Suprapubic skin (tissue), 4 donors: ENCODE measurements around the gene AMER3. TPM values are rescaled to one million over a fixed set of nuclear protein-coding genes. Genes with fewer than 3 reads are reported as not detected.

Experiments used
- DNase-seq, 2 donors: peaks; one replicate each; pipeline ENCODE4 v3.0.0-alpha.2; 2019; ENCODE audit warnings: low spot score in 2 of 2
- H3K27ac ChIP-seq: fragments of 200-600 bp; sonication (generic); one replicate; pipeline ENCODE4 v1.5.1; 2019
- H3K27me3 ChIP-seq: fragments of 200-600 bp; sonication (generic); one replicate; pipeline ENCODE4 v1.5.1; 2019
- H3K36me3 ChIP-seq: fragments of 200-600 bp; sonication (generic); one replicate; pipeline ENCODE4 v1.5.1; 2019
- H3K4me1 ChIP-seq: fragments of 200-600 bp; sonication (generic); one replicate; pipeline ENCODE4 v1.5.1; 2019
- H3K4me3 ChIP-seq: fragments of 200-600 bp; sonication (generic); one replicate; pipeline ENCODE4 v1.5.1; 2019; ENCODE audit warnings: mild to moderate bottlenecking
- H3K9me3 ChIP-seq: fragments of 200-600 bp; sonication (generic); one replicate; pipeline ENCODE4 v1.5.1; 2019
- CTCF ChIP-seq, 2 donors: fragments of 200-600 bp in 1 of 2; fragments of 450-650 bp in 1 of 2; sonication (generic) in 1 of 2; IDR thresholded peaks; one replicate each; pipeline ENCODE4 v1.5.1; 2016 to 2019; ENCODE audit warnings: antibody characterized with exemption in 2 of 2, mild to moderate bottlenecking in 1 of 2, moderate library complexity in 1 of 2
- EP300 ChIP-seq: sonication (generic); formaldehyde crosslinking; IDR thresholded peaks from one replicate; pipeline ENCODE4 v1.6.1; 2017; ENCODE audit warnings: antibody characterized with exemption
- POLR2A ChIP-seq, 2 donors: fragments of 450-650 bp; IDR thresholded peaks; one replicate each; pipeline ENCODE4 v1.6.1; 2017; ENCODE audit warnings: antibody characterized with exemption in 2 of 2, mild to moderate bottlenecking in 2 of 2, moderate library complexity in 2 of 2
- POLR2AphosphoS5 ChIP-seq, 3 donors: sonication (generic); formaldehyde crosslinking; IDR thresholded peaks; one replicate each; pipeline ENCODE4 v1.6.1; 2017; ENCODE audit warnings: antibody characterized with exemption in 3 of 3
- WGBS: methylation state at CpG from one replicate; pipeline ENCODE4 v1.1.5; 2018; 5-methylcytosine and 5-hydroxymethylcytosine counted together
- total RNA-seq, 4 donors: library from RNA; depleted of rRNA; stranded (reverse); fragments of >200 nt; gene quantifications; one replicate each; pipeline ENCODE4 v1.1.0, GENCODE V29; 2016

The AMER3 gene
- total RNA-seq, 4 donors from 2014 or later = not detected

- no peak overlapping the region for H3K4me3 ChIP-seq
- WGBS = 50% methylated on average over 2 of the region's 4 CpGs
- H3K4me1 ChIP-seq = no peaks in the 10 kb centered on the region
- no peaks in the 10 kb centered on the region for H3K9me3 ChIP-seq
- DNase-seq = no peak
- TF ChIP-seq POLR2A (IDR thresholded peaks at IDR 0.05) (no peak), POLR2AphosphoS5 (IDR thresholded peaks at IDR 0.05) (no peak), EP300 (no peak), CTCF (IDR thresholded peaks at IDR 0.05) (no peak)
- no peak overlapping the region for H3K27ac ChIP-seq
- no peaks in the 10 kb centered on the region for H3K36me3 ChIP-seq
- H3K27me3 ChIP-seq = no peaks in the 10 kb centered on the region
These were observed 36.2 kb downstream of the AMER3 start for GRCh38 chr2:130791617-130791939.

- no peak overlapping the region for H3K4me3 ChIP-seq
- no peak for TF ChIP-seq POLR2AphosphoS5 (IDR thresholded peaks at IDR 0.05)
- TF ChIP-seq POLR2A (IDR thresholded peaks at IDR 0.05) = no peak
- TF ChIP-seq CTCF (IDR thresholded peaks at IDR 0.05) = no peak
- no peak for TF ChIP-seq EP300
- no peaks in the 10 kb centered on the region for H3K27me3 ChIP-seq
- no peak overlapping the region for H3K27ac ChIP-seq
- WGBS = 68% methylated on average over 2 of the region's 2 CpGs
- no peaks in the 10 kb centered on the region for H3K9me3 ChIP-seq
- peaks cover 18% of the 10 kb centered on the region for H3K4me1 ChIP-seq
- DNase-seq = no peak
- no peaks in the 10 kb centered on the region for H3K36me3 ChIP-seq
These were observed 40.1 kb downstream of the AMER3 start for GRCh38 chr2:130795431-130795830.

GRCh38 chr2:130796290-130796689 is 41.0 kb downstream of the AMER3 start:
- Histone ChIP-seq H3K27ac (no peak overlapping the region), H3K4me3 (no peak overlapping the region), H3K9me3 (no peaks in the 10 kb centered on the region), H3K27me3 (no peaks in the 10 kb centered on the region), H3K4me1 (peaks cover 18% of the 10 kb centered on the region), H3K36me3 (no peaks in the 10 kb centered on the region)
- TF ChIP-seq CTCF (IDR thresholded peaks at IDR 0.05) (no peak), POLR2A (IDR thresholded peaks at IDR 0.05) (no peak), EP300 (no peak), POLR2AphosphoS5 (IDR thresholded peaks at IDR 0.05) (no peak)
- DNase-seq = no peak
- 79% methylated on average over 3 of the region's 3 CpGs for WGBS

GRCh38 chr2:130797493-130798435 is 42.4 kb downstream of the AMER3 start:
- H3K4me3 ChIP-seq = peak overlapping the region; percentile 80
- peaks cover 18% of the 10 kb centered on the region for H3K4me1 ChIP-seq
- TF ChIP-seq CTCF (IDR thresholded peaks at IDR 0.05) = peak; percentile 75 to 93
- no peak for TF ChIP-seq EP300
- peak overlapping the region; percentile 92 for H3K27ac ChIP-seq
- H3K36me3 ChIP-seq = no peaks in the 10 kb centered on the region
- DNase-seq = peak; percentile 92
- no peaks in the 10 kb centered on the region for H3K27me3 ChIP-seq
- 0% methylated on average over 28 of the region's 96 CpGs for WGBS
- no peaks in the 10 kb centered on the region for H3K9me3 ChIP-seq

GRCh38 chr2:130798472-130799218 is 43.3 kb downstream of the AMER3 start:
- DNase-seq = no peak
- Histone ChIP-seq H3K4me1 (peaks cover 18% of the 10 kb centered on the region), H3K9me3 (no peaks in the 10 kb centered on the region), H3K4me3 (peak overlapping the region; percentile 80), H3K27me3 (no peaks in the 10 kb centered on the region), H3K36me3 (no peaks in the 10 kb centered on the region), H3K27ac (peak overlapping the region; percentile 92)
- 11% methylated on average over 14 of the region's 30 CpGs for WGBS
- no peak for TF ChIP-seq POLR2AphosphoS5 (IDR thresholded peaks at IDR 0.05)
- TF ChIP-seq POLR2A (IDR thresholded peaks at IDR 0.05) = no peak
- no peak for TF ChIP-seq CTCF (IDR thresholded peaks at IDR 0.05)
